GM19025 (cell line): ENCODE results near the gene RPE.

Experiments
- ATAC-seq: cut with Tn5 transposase; IDR thresholded peaks from one replicate; pipeline ENCODE4 v1.9.1; 2021; ENCODE audit warnings: mild to moderate bottlenecking, low read depth, moderate library complexity; ENCODE audit not compliant: unreplicated experiment

RPE gene

DNA sequence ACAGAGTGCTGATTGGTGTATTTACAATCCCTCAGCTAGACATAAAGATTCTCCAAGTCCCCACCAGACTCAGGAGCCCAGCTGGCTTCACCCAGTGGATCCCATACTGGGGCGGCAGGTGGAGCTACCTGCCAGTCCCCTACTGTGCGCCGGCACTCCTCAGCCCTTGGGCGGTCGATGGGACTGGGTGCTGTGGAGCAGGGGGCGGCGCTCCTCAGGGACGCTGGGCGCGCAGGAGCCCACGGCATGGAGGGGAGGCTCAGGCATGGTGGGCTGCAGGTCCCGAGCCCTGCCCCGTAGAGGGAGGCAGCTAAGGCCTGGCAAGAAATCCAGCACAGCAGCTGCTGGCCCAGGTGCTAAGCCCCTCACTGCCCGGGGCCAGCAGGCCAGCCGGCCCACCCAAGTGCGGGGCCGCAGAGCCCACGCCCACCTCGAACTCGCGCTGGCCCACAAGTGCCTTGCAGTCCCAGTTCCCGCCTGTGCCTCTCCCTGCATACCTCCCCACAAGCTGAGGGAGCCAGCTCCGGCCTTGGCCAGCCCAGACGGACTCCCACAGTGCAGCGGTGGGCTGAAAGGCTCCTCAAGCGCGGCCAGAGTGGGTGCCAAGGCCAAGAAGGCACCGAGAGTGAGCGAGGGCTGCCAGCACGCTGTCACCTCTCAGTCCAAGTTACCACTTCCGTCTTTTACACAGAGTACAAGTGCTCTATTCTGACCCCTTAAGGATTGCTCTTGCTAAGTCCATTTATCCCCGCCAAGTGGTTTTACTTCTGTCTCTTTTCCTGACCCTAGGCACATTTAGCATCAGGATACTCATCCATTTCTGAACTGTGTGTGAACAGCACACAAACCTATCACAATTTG lies 1.7 kb upstream of the RPE start:
- ATAC-seq, result no peak

DNA sequence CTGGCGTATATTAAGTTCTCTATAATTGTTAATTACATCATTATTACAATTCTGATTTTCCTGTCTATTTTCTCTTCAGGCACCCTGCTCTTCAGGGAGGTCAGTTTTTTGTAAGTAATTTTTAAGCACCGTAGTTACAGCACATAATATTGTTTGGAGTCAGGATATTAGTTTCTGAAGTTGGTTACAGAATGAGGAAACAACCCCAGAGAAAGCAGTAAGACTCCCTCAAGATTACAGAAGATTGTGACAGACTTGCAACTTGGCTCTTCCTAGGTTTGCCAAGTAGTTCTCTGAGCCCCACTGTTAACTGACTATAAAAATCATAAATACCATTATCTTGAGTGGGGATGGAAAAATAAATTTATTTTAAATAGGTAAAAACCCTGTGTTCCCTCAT lies 921 bp downstream of the RPE start:
- ATAC-seq, result no peak

DNA sequence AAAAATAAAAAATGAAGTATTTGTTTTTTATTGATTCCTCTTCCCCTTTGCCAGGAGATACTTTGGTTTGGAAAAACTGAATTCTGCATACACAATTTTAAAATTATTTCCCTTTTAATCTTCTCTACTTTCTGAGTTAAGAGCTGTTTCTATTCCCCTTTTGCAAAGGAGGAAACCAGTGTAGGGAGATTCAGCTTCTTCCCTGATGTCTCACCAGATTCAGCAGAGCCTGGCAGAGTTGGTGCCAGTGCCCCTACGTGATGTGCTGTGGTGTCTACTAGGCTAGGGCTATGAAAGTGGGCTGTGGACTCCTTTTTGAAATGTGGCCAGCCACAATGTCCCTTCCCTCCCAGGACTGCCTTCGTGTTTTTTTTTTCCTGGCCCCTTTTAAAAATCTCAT lies 2.4 kb downstream of the RPE start:
- ATAC-seq, result no peak

DNA sequence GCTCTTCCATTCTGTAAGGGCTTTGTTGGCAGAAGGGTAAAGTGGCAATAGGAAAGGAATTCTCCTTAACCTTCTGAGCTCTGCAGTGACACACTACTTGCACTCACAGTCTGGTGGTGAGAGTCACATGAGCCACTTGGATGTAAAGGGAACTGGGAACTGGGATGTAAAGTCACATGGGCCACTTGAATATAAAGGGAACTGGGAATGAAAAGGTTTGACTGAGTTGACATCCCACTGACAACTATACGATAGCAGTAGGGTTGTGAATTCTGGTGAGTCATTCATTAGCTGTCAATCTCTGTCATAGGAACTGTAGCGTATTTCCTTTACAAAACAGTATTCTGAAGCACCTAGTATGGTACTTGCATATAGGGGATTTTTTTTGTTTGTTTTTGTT lies 5.5 kb downstream of the RPE start:
- ATAC-seq, result no peak

DNA sequence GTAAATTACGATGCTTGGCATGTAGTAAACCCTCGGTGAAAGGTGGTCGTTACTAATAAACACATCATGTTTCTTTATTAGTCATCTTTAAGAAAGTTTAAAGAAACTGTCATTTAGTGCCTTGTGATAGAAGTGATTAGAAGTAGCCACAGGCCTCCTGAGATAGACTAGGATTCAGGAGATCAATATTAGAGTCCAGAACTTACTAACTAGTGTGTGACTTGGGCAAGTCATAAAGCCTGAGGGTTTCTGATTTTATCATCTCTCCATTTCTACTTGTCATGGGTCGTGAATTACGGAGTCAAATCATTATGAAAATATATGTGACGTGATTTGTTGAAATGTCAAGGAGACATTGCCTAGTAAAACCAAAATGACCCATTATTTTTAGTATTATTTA lies 6.7 kb downstream of the RPE start:
- ATAC-seq, result no peak

DNA sequence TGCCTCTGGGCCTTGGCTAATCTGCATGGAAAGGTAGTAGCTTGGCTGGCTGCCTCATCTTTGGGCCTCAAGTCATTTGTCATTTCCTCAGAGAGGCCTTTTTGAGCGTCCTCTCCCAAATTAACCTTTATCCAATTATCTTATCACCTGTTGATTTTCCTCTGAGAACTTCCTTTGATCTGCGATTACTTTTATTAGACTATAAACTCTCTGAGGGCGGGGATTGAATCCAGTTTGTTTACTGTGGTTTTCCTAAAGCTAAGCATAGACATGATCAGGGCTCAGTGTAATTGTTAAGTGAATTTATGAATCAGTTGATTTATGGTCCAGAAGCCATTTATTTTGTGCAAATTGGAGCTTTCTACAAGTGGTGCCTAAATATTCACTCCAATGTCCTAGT lies 7.5 kb downstream of the RPE start:
- ATAC-seq, result no peak

DNA sequence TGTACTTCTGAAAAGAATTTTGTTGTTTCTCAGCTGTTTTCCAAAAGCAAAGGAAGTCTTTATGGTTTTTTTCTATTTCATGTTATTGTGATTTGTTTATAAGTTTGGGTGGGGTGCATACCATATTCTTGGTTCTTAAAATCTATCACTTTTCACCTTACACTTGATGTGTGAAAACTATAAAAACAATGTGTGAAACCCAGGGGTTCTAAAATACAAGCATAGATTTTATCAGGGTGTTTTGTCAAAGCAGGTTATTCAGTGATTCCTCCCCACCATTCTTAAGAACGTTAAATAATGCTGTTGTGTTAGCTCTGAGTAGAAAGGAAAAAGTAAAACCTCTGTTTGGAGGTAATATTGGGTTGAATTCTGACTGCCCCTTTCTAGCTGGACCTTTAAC lies 17.7 kb downstream of the RPE start:
- ATAC-seq, result no peak

DNA sequence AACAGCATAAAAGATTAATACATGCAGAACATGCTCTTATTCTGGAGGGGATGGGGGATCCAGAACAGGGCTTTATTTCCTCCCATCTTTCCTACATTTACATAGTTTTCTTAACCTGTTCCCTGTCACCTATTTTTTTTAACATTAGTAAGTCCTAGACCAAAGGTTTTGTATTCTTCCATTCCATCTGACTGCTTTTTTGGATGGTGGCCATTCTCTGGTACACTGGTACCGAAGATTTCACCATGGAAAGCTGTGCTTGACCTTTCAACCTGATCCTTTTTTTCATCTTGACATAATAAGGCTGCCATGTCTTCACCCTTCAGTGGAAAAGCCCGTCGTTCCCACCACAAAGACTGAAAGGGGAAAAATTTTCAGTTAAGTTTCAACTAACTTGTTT lies 20.4 kb downstream of the RPE start:
- no peak for ATAC-seq

DNA sequence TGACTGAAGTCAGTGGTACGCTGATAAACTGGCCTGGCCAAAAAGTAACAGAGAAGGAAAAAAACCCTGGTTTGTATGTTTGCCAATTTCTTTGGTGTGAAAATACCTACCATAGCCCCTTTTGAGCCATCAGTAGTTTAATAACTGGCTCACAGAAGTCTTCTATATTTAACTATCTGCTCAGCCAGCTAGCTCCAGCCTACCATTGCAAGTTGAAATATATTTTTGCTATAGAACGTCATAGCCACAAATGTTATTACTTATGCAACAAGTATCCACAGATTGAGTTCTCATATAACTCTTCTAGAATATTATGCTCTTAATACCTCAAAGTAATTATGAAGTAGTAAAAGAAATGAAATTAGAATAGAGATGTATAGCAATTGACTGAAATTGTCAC lies 25.2 kb downstream of the RPE start:
- no peak for ATAC-seq

DNA sequence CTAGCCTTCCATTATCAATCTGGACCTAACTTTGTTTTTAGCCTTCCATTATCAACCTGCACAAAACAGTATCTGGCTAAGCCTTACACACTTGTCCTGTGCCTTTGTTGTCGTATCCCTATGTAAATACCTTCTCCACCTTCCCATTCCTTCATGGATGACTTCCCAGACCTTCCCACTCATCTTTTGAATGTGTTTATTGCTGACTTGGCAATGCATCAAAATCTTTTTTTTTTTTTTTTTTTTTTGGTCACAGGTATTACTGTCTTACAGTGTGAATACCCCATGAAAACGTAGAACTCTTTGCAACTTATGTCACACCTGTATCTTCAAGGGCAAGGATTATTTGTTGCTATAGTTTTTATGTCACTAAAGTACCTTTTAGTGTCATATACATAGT lies 25.7 kb downstream of the RPE start:
- no peak for ATAC-seq

DNA sequence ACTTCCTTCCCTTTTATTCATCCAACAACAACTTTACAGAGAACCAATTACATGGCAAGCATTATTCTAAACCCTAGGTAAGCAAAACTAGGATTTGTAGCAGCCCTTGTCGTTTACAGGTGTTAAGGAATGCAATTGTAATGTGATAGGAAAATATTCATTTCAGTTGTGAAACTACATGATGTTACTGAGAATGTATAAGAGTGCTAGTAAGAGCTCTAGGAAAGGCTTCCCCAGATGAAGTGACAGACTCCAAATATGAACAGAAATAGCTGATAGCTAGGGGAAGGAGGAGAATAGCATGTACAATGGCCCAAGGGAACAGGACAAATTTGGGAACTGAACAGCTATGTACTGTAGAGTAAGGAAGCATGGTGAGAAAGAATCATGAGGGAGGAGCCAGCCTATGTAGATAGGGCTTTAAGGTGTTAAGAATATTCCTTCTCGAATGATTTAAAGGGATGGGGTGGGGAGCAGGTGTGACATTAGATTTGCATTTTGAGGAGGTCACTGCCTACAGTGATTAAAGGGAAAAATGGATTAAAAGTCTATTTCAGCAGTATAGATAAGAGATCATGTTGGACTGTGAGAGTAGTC lies 31.7 kb downstream of the RPE start:
- no peak for ATAC-seq

DNA sequence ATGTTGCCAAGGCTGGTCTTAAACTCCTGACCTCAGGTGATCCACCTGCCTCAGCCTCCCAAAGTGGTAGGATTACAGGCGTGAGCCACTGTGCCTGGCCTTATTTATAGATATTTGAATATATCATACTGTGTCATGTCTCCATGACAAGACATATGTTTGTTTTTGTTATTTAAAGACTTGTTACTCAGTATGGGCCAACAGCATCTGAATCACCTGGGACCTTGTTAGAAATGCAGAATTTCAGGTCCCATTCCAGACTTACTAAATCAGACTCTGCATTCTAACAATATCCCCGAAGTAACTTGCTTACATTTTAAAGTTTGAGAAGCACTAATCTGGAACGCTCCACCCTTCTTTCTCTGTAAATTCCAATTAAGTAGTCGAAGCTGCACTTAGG lies 33.2 kb downstream of the RPE start:
- ATAC-seq, result no peak

DNA sequence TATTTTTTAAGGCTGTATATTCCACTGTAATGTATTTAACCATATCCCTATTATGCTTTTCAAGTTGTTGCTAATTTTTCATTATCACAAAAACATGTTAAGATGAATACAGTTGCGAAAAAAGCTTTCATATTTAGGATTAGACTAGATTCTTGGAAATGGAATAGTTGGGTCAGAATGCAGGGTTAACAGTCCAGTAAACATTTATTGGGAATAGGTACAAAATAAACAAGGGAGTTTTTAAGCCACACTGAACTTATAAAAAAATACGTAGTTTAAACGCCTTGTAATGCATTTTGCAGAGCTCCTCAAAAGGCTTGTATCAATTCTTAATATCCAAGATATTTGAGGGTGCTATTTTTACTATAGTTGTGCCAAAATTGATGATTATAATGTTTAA lies 35.6 kb downstream of the RPE start:
- ATAC-seq, result no peak

DNA sequence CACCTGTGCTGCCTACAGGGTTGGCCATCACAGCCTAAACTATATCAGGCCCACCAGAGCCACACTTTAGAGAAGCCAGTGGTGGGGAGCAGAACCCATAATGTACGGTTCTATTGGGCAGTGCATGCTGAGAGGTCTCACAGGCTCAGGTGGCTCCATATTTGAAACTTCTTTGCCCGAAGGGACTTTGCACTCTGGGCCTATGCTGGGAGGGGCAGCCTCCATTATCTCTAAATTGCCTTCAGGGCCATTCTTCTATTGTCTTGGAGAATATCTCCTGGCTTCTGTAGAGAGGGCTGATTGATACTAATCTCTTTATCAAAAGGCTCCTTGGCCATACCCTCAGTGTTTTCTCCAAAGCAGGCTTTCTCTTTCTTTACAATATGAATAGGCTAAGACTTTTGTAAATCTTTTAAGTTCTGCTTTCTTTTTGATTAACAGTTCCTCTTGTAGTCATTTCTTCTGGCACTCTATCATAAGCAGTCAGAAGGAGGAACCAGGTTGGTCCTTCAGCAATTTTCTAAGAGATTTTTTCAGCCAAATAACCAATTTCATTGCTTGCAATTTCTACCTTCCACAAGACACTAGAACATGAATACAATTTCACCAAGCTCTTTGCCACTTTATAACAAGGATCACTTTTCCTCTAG lies 44.5 kb downstream of the RPE start:
- no peak for ATAC-seq

DNA sequence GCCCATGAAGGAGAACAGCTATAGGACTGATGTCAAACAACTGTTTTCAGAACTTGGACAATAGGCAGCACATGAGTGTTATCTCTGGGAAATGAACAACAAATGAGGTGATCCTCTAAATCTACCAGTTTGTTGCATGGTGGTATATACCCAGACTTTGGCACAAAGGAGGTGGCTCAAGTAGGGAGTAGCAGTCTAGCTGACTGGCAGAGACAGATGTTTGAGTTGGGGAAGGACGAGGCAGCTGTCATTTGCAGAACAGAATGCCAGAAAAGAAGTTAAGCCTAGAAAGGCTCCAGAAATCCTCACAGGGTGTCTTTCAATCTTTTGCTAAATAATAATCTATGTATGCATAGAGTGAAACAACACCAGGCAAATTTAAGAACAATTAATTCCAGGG lies 47.4 kb downstream of the RPE start:
- no peak for ATAC-seq

DNA sequence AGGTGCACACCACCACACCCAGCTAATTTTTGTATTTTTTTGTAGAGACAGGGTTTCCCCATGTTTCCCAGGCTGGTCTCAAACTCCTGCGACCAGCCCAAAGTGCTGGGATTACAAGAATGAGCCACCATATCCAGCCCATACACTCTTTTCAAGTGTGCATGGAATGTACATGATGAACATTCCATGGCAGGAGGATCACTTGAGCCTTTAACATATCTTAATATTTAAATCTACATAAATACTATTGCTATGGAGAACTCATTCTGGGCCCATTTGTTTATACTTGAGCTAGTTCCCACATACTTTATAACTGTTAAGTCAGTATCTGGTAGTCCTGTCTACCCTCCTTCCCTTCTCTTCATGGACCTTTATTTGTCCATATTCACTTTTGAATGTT lies 48.4 kb downstream of the RPE start:
- ATAC-seq, result no peak

DNA sequence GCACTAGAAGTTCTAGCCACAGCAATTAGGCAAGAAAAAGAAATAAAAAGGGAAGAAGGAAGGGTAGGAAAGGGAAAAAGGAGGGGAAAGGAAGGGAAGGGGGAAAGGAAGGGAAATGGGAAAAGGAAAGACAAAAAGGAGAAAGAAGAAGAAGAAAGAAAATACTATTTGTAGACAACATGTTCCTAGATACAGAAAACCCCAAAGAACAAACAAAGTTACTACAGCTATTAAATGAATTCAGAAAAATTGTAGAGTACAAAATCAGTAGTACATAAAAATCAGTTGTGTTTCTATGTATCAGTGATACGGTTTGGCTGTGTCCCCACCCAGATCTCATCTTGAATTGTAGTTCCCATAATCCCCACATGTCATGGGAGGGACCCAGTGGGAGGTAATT lies 52.3 kb downstream of the RPE start:
- no peak for ATAC-seq

DNA sequence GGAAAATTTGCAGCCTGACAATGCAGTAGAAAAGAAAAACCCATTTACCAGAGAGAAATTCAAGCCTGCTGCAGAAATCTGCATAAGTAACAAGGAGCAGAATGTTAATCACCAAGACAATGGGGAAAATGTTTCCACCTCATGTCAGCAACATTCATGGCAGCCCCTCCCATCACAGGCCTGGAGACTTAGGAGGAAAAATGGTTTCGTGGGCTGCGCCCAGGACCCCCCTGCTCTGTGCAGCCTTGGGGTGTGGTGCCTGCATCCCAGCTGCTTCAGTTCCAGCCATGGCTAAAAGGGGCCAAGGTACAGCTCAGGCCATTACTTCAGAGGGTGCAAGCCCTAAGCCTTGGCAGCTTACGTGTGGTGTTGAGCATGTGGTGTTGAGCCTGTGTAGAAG lies 53.4 kb downstream of the RPE start:
- no peak for ATAC-seq

DNA sequence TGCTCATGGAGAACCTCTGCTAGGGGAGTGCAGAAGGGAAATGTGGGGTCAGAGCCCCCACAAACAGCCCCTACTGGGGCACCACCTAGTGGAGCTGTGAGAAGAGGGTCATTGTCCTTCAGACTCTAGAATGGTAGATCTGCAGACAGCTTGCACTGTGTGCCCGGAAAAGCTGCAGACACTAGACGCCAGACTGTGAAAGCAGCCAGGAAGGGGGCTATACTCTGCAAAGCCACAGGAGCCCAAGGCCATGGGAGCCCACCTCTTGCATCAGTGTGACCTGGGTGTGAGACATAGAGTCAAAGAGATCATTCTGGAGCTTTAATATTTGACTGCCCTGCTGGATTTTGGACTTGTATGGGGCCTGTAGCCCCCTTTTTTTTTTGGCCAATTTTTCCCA lies 60.9 kb downstream of the RPE start:
- ATAC-seq, result no peak
